Measurements from ENCODE around the gene PPP1R11.
A peak's percentile ranks its signal among the peaks of the same experiment; 100 is the strongest.

GRCh38 chr6:30037182-30037788 is 29.7 kb upstream of the PPP1R11 start:
- TF ChIP-seq CTCF (IDR thresholded peaks at IDR 0.05): peak in 4 of 7 experiments; percentile 20 to 33 (median 28)
- no peak for TF ChIP-seq POLR2A (IDR thresholded peaks at IDR 0.05)
- TF ChIP-seq EP300 (IDR thresholded peaks at IDR 0.05): no peak
- TF ChIP-seq POLR2AphosphoS5 (IDR thresholded peaks at IDR 0.05): no peak

Data from stomach (tissue), 4 donors.